K562 (cell line): ENCODE results near the gene H2AZ2. TPM values are rescaled to one million over a fixed set of nuclear protein-coding genes. Genes with fewer than 3 reads are reported as not detected.

Experiments
- ATAC-seq: fragments of 200-7000 bp; cut with Tn5 transposase; 3 replicates; pipeline ENCODE4 v1.9.1; 2020; ENCODE audit warnings: moderate library complexity
- BruUV-seq: library from RNA; stranded (reverse); fragments of 400-500 nt; replicated peaks from 2 replicates; lab custom pipeline; 2021; lab: Mats Ljungman, UMichigan
- CTCF ChIA-PET: fragments of 300-600 bp; formaldehyde crosslinking; extraction: SDS; loops from one replicate; lab custom pipeline; 2021; ENCODE audit warnings: low intra/inter-chr PET ratio; lab: Yijun Ruan, JAX
- POLR2A ChIA-PET: fragments of 300-600, 350-650 bp; sonication (Branson Sonifier 250); formaldehyde crosslinking; extraction: SDS; loops from one replicate; lab custom pipeline; 2021; ENCODE audit warnings: antibody characterized with exemption, inconsistent platforms; lab: Yijun Ruan, JAX
- DNase-seq, 4 experiments: peaks; one replicate each; pipeline versions ENCODE4 v3.0.0 to v3.0.0-alpha.2; 2011 to 2018; ENCODE audit warnings: low spot score in 3 of 4, mixed read lengths in 3 of 4; ENCODE audit errors: extremely low read depth in 1 of 4
- FAIRE-seq: peaks from 2 replicates; lab custom pipeline; 2011; peaks lifted over from hg19 to GRCh38; lab: Jason Lieb, UNC
- H2AFZ ChIP-seq: 2 replicates; pipeline ENCODE4 v1.6.0; 2011; ENCODE audit warnings: low read depth, low read length, control low read depth, inconsistent platforms
- H3K27ac ChIP-seq: fragments of 200-600 bp; 3 replicates; pipeline ENCODE4 v1.8.0; 2011; ENCODE audit warnings: low read depth, mild to moderate bottlenecking, control low read depth, inconsistent platforms, low read length, moderate library complexity, mixed read lengths; ENCODE audit errors: extremely low read depth
- H3K27me3 ChIP-seq, 2 experiments: fragments of 300-600 bp in 1 of 2; 2 replicates in 1 of 2; 3 replicates in 1 of 2; pipeline versions ENCODE4 v1.6.0 to v1.8.0; 2011; ENCODE audit warnings: inconsistent platforms in 2 of 2, low read length in 2 of 2, mild to moderate bottlenecking in 1 of 2, mixed read lengths in 1 of 2, moderate library complexity in 1 of 2; ENCODE audit not compliant: control insufficient read depth in 2 of 2, insufficient read depth in 2 of 2
- H3K36me3 ChIP-seq: fragments of 300-600 bp; 3 replicates; pipeline ENCODE4 v1.8.0; 2011; ENCODE audit warnings: mild to moderate bottlenecking, low read length, inconsistent platforms; ENCODE audit not compliant: control insufficient read depth, insufficient read depth
- H3K4me1 ChIP-seq, 2 experiments: fragments of 200-600 bp in 1 of 2; replicated peaks in 1 of 2; 2 replicates in 1 of 2; 3 replicates in 1 of 2; pipeline versions ENCODE4 v1.5.1 to v1.8.0; 2011; ENCODE audit warnings: inconsistent platforms in 2 of 2, low read length in 2 of 2, mild to moderate bottlenecking in 1 of 2, mixed read lengths in 1 of 2, moderate library complexity in 1 of 2; ENCODE audit not compliant: control insufficient read depth in 2 of 2, insufficient read depth in 2 of 2
- H3K4me2 ChIP-seq: 2 replicates; pipeline ENCODE4 v1.6.1; 2011; ENCODE audit warnings: low read length, control low read depth, inconsistent platforms, mixed read lengths; ENCODE audit not compliant: insufficient read depth
- H3K4me3 ChIP-seq: fragments of 200-600 bp; sonication (generic), shearing (Covaris generic); 2 replicates; pipeline ENCODE4 v1.5.1; 2016; ENCODE audit warnings: control low read depth, inconsistent platforms
- H3K79me2 ChIP-seq: fragments of 200-600 bp; 3 replicates; pipeline ENCODE4 v1.8.0; 2011; ENCODE audit warnings: low read length, inconsistent platforms; ENCODE audit not compliant: control insufficient read depth, insufficient read depth
- H3K9ac ChIP-seq, 2 experiments: 2 replicates each; pipeline versions ENCODE4 v1.6.0 to v1.6.1; 2011; ENCODE audit warnings: low read depth in 2 of 2, low read length in 2 of 2, control low read depth in 1 of 2, inconsistent platforms in 1 of 2, mild to moderate bottlenecking in 1 of 2, mixed read lengths in 1 of 2; ENCODE audit not compliant: insufficient read depth in 1 of 2
- H3K9me1 ChIP-seq: one replicate; pipeline ENCODE4 v1.6.0; 2011; ENCODE audit warnings: inconsistent platforms, mild to moderate bottlenecking, low read length, moderate library complexity; ENCODE audit not compliant: control insufficient read depth, insufficient read depth
- H3K9me3 ChIP-seq: replicated peaks from 2 replicates; pipeline ENCODE4 v1.5.1; 2011; ENCODE audit warnings: low read depth, low read length, inconsistent platforms; ENCODE audit not compliant: control insufficient read depth, insufficient read depth
- H4K20me1 ChIP-seq: replicated peaks from 2 replicates; pipeline ENCODE4 v1.6.1; 2011; ENCODE audit warnings: low read length, inconsistent platforms, mixed read lengths; ENCODE audit not compliant: control insufficient read depth, insufficient read depth
- CHD1 ChIP-seq: fragments of 200-600 bp; sonication (generic); IDR thresholded peaks from one replicate; pipeline ENCODE4 v1.6.1; 2012; ENCODE audit warnings: mild to moderate bottlenecking, moderate library complexity, low read length, inconsistent platforms
- DNMT1 ChIP-seq: fragments of 450-650 bp; IDR thresholded peaks from 2 replicates; pipeline ENCODE4 v1.6.1; 2016; ENCODE audit warnings: antibody characterized with exemption, mild to moderate bottlenecking
- JUND ChIP-seq, 2 experiments: IDR thresholded peaks; 2 replicates in 1 of 2; 3 replicates in 1 of 2; pipeline ENCODE4 v1.6.1; 2011; ENCODE audit warnings: borderline replicate concordance in 2 of 2, low read depth in 2 of 2, low read length in 2 of 2, improper control_type of control experiment in 1 of 2, missing biosample characterization in 1 of 2, missing genetic modification characterization in 1 of 2, missing genetic modification reagents in 1 of 2
- NONO ChIP-seq, 2 experiments: fragments of 200-400 bp in 1 of 2; fragments of 450-650 bp in 1 of 2; formaldehyde crosslinking in 1 of 2; IDR thresholded peaks; 2 replicates each; pipeline ENCODE4 v1.6.1; 2017; ENCODE audit warnings: low read depth in 2 of 2, mild to moderate bottlenecking in 2 of 2, moderate library complexity in 2 of 2, low read length in 1 of 2
- POLR3G ChIP-seq: IDR thresholded peaks from 2 replicates; pipeline ENCODE4 v1.6.1; 2011; ENCODE audit not compliant: insufficient read length, insufficient replicate concordance; ENCODE audit errors: extremely low read depth
- SRF ChIP-seq, 2 experiments: fragments of 250-450, 450-650 bp in 1 of 2; sonication (Bioruptor Pico) in 1 of 2; sonication (generic) in 1 of 2; formaldehyde crosslinking; IDR thresholded peaks; 2 replicates each; pipeline versions ENCODE4 v1.5.0 to v1.5.1; 2020 to 2022; ENCODE audit warnings: mild to moderate bottlenecking in 1 of 2, missing genetic modification reagents in 1 of 2
- TFAM ChIP-seq: fragments of 250-450 bp; sonication (Bioruptor Pico); conservative IDR thresholded peaks from 2 replicates; pipeline ENCODE4 v1.5.0; 2021; ENCODE audit warnings: mild to moderate bottlenecking, moderate library complexity
- TSC22D4 ChIP-seq: fragments of 450-650 bp; IDR thresholded peaks from 2 replicates; pipeline ENCODE4 v1.6.1; 2016; ENCODE audit warnings: missing genetic modification characterization, missing biosample characterization, control low read depth
- ZNF282 ChIP-seq: sonication (generic); formaldehyde crosslinking; IDR thresholded peaks from 2 replicates; pipeline ENCODE4 v1.8.1; 2023; ENCODE audit warnings: missing genetic modification reagents
- ZNF766 ChIP-seq: fragments of 200-800 bp; sonication (Bioruptor generic); conservative IDR thresholded peaks from 2 replicates; pipeline ENCODE4 v1.6.1; 2016; ENCODE audit warnings: missing genetic modification characterization, missing compliant biosample characterization
- WGBS: fragments of 100-300 bp; shearing (Covaris generic); methylation state at CpG from one replicate; pipeline ENCODE4 v1.1.6; 2016; ENCODE audit warnings: low coverage, mixed read lengths; ENCODE audit not compliant: insufficient coverage; ENCODE audit errors: missing lambda C conversion rate; 5-methylcytosine and 5-hydroxymethylcytosine counted together
- in situ Hi-C: fragments of 300-500 bp; cut with MboI; formaldehyde crosslinking; loops from 4 replicates; pipeline ENCODE4 v1.15.0; 2018; ENCODE audit warnings: inconsistent platforms, mixed read lengths
- intact Hi-C: fragments of 100-400 bp; cut with micrococcal nuclease; formaldehyde crosslinking; loops from 2 replicates; pipeline ENCODE4 v1.14.2; 2022
- polyA plus RNA-seq, 8 experiments: library from polyadenylated mRNA; depleted of rRNA in 4 of 8; stranded (reverse) in 5 of 8; unstranded in 3 of 8; fragments of >200 nt; fragmentation: Nextera tagmentation in 2 of 8; fragmentation: Illumina TruSeq in 1 of 8; extraction: Ambion mirVana in 2 of 8; extraction: Trizol in 1 of 8; gene quantifications; 2 replicates each; pipeline versions ENCODE4 v1.2.1 to v1.2.3, GENCODE V29; 2011 to 2014; ENCODE audit warnings: inconsistent platforms in 1 of 8, missing spikeins in 1 of 8
- total RNA-seq, 7 experiments: library from RNA; depleted of rRNA in 6 of 7; stranded (reverse); fragments of >200 nt in 6 of 7; fragmentation: Illumina TruSeq in 2 of 7; extraction: Trizol in 2 of 7; gene quantifications; 2 replicates each; pipeline versions ENCODE4 v1.2.1 to v1.2.3, GENCODE V29; 2011 to 2021; ENCODE audit warnings: low replicate concordance in 1 of 7
- TF ChIP-seq, protein P1 (sequence below), 2 experiments: IDR thresholded peaks; 2 replicates each; pipeline ENCODE4 v1.6.1; 2011; ENCODE audit warnings: borderline replicate concordance in 1 of 2, control low read depth in 1 of 2, low read depth in 1 of 2, low read length in 1 of 2, mild to moderate bottlenecking in 1 of 2, mixed read lengths in 1 of 2, moderate library complexity in 1 of 2; ENCODE audit not compliant: insufficient read depth in 1 of 2, insufficient read length in 1 of 2, poor library complexity in 1 of 2, severe bottlenecking in 1 of 2; ENCODE audit errors: extremely low read depth in 1 of 2

Gene H2AZ2
- total and polyA plus RNA-seq, 9 of the 15 experiments (the other 6 are each of a cell fraction or from before 2014, with no cell fraction given), result 105 to 382 (median 286) TPM

DNA sequence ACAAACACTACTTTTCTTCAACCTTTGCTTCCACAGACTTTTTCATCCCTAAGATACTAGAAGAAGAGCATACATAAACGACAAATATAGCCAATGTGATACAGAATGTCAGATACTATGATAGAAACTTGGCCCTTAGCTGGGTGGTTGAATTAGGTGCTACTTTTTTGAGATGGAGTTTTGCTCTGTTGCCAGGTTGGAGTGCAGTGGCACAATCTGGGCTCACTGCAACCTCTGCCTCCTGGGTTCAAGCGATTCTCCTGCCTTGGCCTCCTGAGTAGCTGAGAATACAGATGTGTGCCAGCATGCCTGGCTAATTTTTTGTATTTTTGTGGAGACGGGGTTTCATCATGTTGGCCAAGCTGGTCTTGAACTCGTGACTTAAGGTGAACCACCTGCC, 47.9 kb downstream of the H2AZ2 start:
- DNase-seq, result no peak
- H4K20me1 ChIP-seq, result peaks cover 32% of the 10 kb centered on the region
- peaks cover 9 to 14% of the 10 kb centered on the region in 2 experiments; a peak in 4 of 5 replicates for H3K4me1 ChIP-seq
- ATAC-seq, result no peak
- WGBS, result 71% methylated on average over 4 of the region's 4 CpGs
- H2AFZ ChIP-seq, result no peak overlapping the region
- in situ Hi-C loops, result no loop called here
- peaks cover 55% of the 10 kb centered on the region for H3K79me2 ChIP-seq
- no TSS peak for BruUV-seq
- FAIRE-seq, result no peak
- TF ChIP-seq DNMT1 (no peak), POLR3G (no peak), JUND (IDR thresholded peaks at IDR 0.05; ENCODE audit: borderline replicate concordance, low read depth, low read length) (no peak), JUND (tag; IDR thresholded peaks at IDR 0.05; ENCODE audit: borderline replicate concordance, low read depth, low read length) (no peak), ZNF282 (CRISPR knock-in tag) (no peak), CHD1 (no peak), TFAM (CRISPR knock-in tag) (no peak), SRF (CRISPR knock-in tag; IDR thresholded peaks at IDR 0.05) (no peak), TSC22D4 (tag) (no peak), NONO (IDR thresholded peaks at IDR 0.05; ENCODE audit: low read depth in 2 of 2, low read length in 1 of 2) (no peak), ZNF766 (CRISPR knock-in tag) (no peak)
- TF ChIP-seq, protein P1, sequence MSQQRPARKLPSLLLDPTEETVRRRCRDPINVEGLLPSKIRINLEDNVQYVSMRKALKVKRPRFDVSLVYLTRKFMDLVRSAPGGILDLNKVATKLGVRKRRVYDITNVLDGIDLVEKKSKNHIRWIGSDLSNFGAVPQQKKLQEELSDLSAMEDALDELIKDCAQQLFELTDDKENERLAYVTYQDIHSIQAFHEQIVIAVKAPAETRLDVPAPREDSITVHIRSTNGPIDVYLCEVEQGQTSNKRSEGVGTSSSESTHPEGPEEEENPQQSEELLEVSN (IDR thresholded peaks at IDR 0.05; ENCODE audit: borderline replicate concordance in 1 of 2, extremely low read depth in 1 of 2, insufficient read depth in 1 of 2, insufficient read length in 1 of 2, low read depth in 1 of 2, low read length in 1 of 2, poor library complexity in 1 of 2, severe bottlenecking in 1 of 2), result no peak
- no peak overlapping the region; the same call in 1 of the 2 replicates for H3K4me2 ChIP-seq
- H3K9ac ChIP-seq, result no peak overlapping the region
- ChIA-PET POLR2A (interaction anchor here (0.6 kb wide), 2 partner anchors 68 to 113 kb away, joined by 3 to 4 read pairs; no protein-coding TSS in a partner anchor), CTCF (no interaction called here)
- H3K27ac ChIP-seq, result no peak overlapping the region
- H3K4me3 ChIP-seq, result no peak overlapping the region
- no peaks in the 10 kb centered on the region for H3K27me3 ChIP-seq
- intact Hi-C loops, result loop anchor here (5.0 kb wide), 2 partner anchors 53 to 218 kb away; partner anchors contain the start of genes TMED4 and ZMIZ2
- no peaks in the 10 kb centered on the region for H3K9me1 ChIP-seq
- peaks cover 64% of the 10 kb centered on the region for H3K36me3 ChIP-seq
- no peaks in the 10 kb centered on the region for H3K9me3 ChIP-seq
